H9 (cell line): Measurements from ENCODE around the gene OPTC. TPM values are rescaled to one million over a fixed set of nuclear protein-coding genes. Genes with fewer than 3 reads are reported as not detected.

Experiments
- DNase-seq: peaks from one replicate; pipeline ENCODE4 v3.0.0-alpha.2; 2017
- H2AFZ ChIP-seq: one replicate; pipeline ENCODE4 v1.6.1; 2013; ENCODE audit warnings: mild to moderate bottlenecking, low read length, control low read depth, moderate library complexity
- H2AK5ac ChIP-seq: 2 replicates; pipeline ENCODE4 v1.6.1; 2013; ENCODE audit warnings: low read length, control low read depth, mixed read lengths; ENCODE audit not compliant: insufficient read length
- H2BK120ac ChIP-seq: one replicate; pipeline ENCODE4 v1.6.1; 2013; ENCODE audit warnings: low read depth, mild to moderate bottlenecking, low read length, control low read depth, inconsistent platforms; ENCODE audit not compliant: poor library complexity, severe bottlenecking
- H2BK12ac ChIP-seq: 2 replicates; pipeline ENCODE4 v1.6.1; 2013; ENCODE audit warnings: low read length, control low read depth, mixed read lengths, low read depth; ENCODE audit not compliant: insufficient read length
- H2BK15ac ChIP-seq: 2 replicates; pipeline ENCODE4 v1.6.1; 2013; ENCODE audit warnings: low read depth, low read length, control low read depth
- H2BK20ac ChIP-seq: one replicate; pipeline ENCODE4 v1.6.1; 2013; ENCODE audit warnings: low read depth, mild to moderate bottlenecking, low read length, control low read depth, inconsistent platforms; ENCODE audit not compliant: poor library complexity, severe bottlenecking
- H2BK5ac ChIP-seq: 2 replicates; pipeline ENCODE4 v1.6.1; 2013; ENCODE audit warnings: low read length, control low read depth, mixed read lengths; ENCODE audit not compliant: insufficient read length
- H3K14ac ChIP-seq: 2 replicates; pipeline ENCODE4 v1.6.1; 2013; ENCODE audit warnings: low read length, control low read depth; ENCODE audit not compliant: insufficient read depth
- H3K18ac ChIP-seq: 2 replicates; pipeline ENCODE4 v1.6.1; 2013; ENCODE audit warnings: low read depth, mild to moderate bottlenecking, mixed read lengths, low read length, control low read depth; ENCODE audit not compliant: insufficient read length
- H3K23ac ChIP-seq: 2 replicates; pipeline ENCODE4 v1.6.1; 2013; ENCODE audit warnings: low read length, control low read depth, mixed read lengths, low read depth; ENCODE audit not compliant: insufficient read length
- H3K23me2 ChIP-seq: 2 replicates; pipeline ENCODE4 v1.6.1; 2013; ENCODE audit warnings: low read depth, mild to moderate bottlenecking, mixed read lengths, low read length, control low read depth; ENCODE audit not compliant: insufficient read length, poor library complexity, severe bottlenecking
- H3K27ac ChIP-seq: 2 replicates; pipeline ENCODE4 v1.5.1; 2013; ENCODE audit warnings: low read length, control low read depth, mixed read lengths, low read depth; ENCODE audit not compliant: insufficient read length
- H3K27me3 ChIP-seq: 2 replicates; pipeline ENCODE4 v1.6.1; 2013; ENCODE audit warnings: low read length, control low read depth, inconsistent platforms; ENCODE audit not compliant: insufficient read depth
- H3K4ac ChIP-seq: 2 replicates; pipeline ENCODE4 v1.6.1; 2013; ENCODE audit warnings: low read depth, mild to moderate bottlenecking, control low read depth, inconsistent platforms, low read length, moderate library complexity
- H3K4me1 ChIP-seq: 2 replicates; pipeline ENCODE4 v1.6.1; 2013; ENCODE audit warnings: low read length, control low read depth, inconsistent platforms; ENCODE audit not compliant: insufficient read depth
- H3K4me2 ChIP-seq: 2 replicates; pipeline ENCODE4 v1.6.1; 2013; ENCODE audit warnings: low read length, control low read depth, mixed read lengths; ENCODE audit not compliant: insufficient read length, insufficient read depth
- H3K56ac ChIP-seq: 2 replicates; pipeline ENCODE4 v1.6.1; 2013; ENCODE audit warnings: low read depth, mild to moderate bottlenecking, mixed read lengths, low read length, control low read depth; ENCODE audit not compliant: insufficient read length
- H3K79me1 ChIP-seq: 2 replicates; pipeline ENCODE4 v1.6.1; 2013; ENCODE audit warnings: low read depth, mild to moderate bottlenecking, moderate library complexity, low read length, control low read depth, inconsistent platforms; ENCODE audit not compliant: insufficient read depth, poor library complexity, severe bottlenecking
- H3K79me2 ChIP-seq: 2 replicates; pipeline ENCODE4 v1.6.1; 2013; ENCODE audit warnings: low read length, control low read depth, inconsistent platforms; ENCODE audit not compliant: insufficient read depth
- H3K9ac ChIP-seq: 2 replicates; pipeline ENCODE4 v1.6.1; 2013; ENCODE audit warnings: low read length, control low read depth, mixed read lengths; ENCODE audit not compliant: insufficient read length; ENCODE audit errors: extremely low read depth
- H3K9me3 ChIP-seq: one replicate; pipeline ENCODE4 v1.6.1; 2013; ENCODE audit warnings: low read depth, low read length, inconsistent platforms; ENCODE audit not compliant: control insufficient read depth
- H3T11ph ChIP-seq: one replicate; pipeline ENCODE4 v1.6.1; 2013; ENCODE audit warnings: mild to moderate bottlenecking, low read length, control low read depth, inconsistent platforms
- H4K20me1 ChIP-seq: one replicate; pipeline ENCODE4 v1.6.1; 2013; ENCODE audit not compliant: control insufficient read depth, insufficient read length, insufficient read depth
- H4K5ac ChIP-seq: 2 replicates; pipeline ENCODE4 v1.6.1; 2013; ENCODE audit warnings: low read depth, mild to moderate bottlenecking, mixed read lengths, low read length, control low read depth; ENCODE audit not compliant: insufficient read length
- H4K8ac ChIP-seq: replicated peaks from 2 replicates; pipeline ENCODE4 v1.6.1; 2013; ENCODE audit warnings: low read length, control low read depth, mixed read lengths, low read depth; ENCODE audit not compliant: insufficient read length
- H4K91ac ChIP-seq: 2 replicates; pipeline ENCODE4 v1.6.1; 2013; ENCODE audit warnings: low read depth, mild to moderate bottlenecking, moderate library complexity, mixed read lengths, low read length, control low read depth; ENCODE audit not compliant: insufficient read length
- H3K27ac Mint-ChIP-seq, 3 experiments: 2 replicates in 2 of 3; 3 replicates in 1 of 3; pipeline ENCODE4 v1.8.0; 2020 to 2021; ENCODE audit warnings: mixed read lengths in 3 of 3, mild to moderate bottlenecking in 1 of 3, moderate library complexity in 1 of 3
- H3K27me3 Mint-ChIP-seq: 2 replicates; pipeline ENCODE4 v1.8.0; 2021; ENCODE audit warnings: low read depth, mild to moderate bottlenecking, moderate library complexity, mixed read lengths
- H3K36me3 Mint-ChIP-seq, 3 experiments: 2 replicates in 2 of 3; 3 replicates in 1 of 3; pipeline ENCODE4 v1.8.0; 2020 to 2021; ENCODE audit warnings: low read depth in 3 of 3, mixed read lengths in 3 of 3; ENCODE audit not compliant: insufficient read depth in 1 of 3
- H3K4me1 Mint-ChIP-seq, 2 experiments: 2 replicates each; pipeline ENCODE4 v1.8.0; 2020; ENCODE audit warnings: mixed read lengths in 2 of 2
- H3K4me3 Mint-ChIP-seq, 2 experiments: 2 replicates in 1 of 2; 3 replicates in 1 of 2; pipeline ENCODE4 v1.8.0; 2020 to 2021; ENCODE audit warnings: mild to moderate bottlenecking in 2 of 2, mixed read lengths in 2 of 2, moderate library complexity in 1 of 2
- H3K9me3 Mint-ChIP-seq, 2 experiments: 2 replicates in 1 of 2; 3 replicates in 1 of 2; pipeline ENCODE4 v1.8.0; 2020; ENCODE audit warnings: mild to moderate bottlenecking in 2 of 2, mixed read lengths in 2 of 2, moderate library complexity in 1 of 2
- CTCF ChIP-seq: fragments of 200-600 bp; sonication (generic); conservative IDR thresholded peaks from 3 replicates; pipeline ENCODE4 v1.8.0; 2021; ENCODE audit warnings: antibody characterized with exemption, mild to moderate bottlenecking
- WGBS: extraction: QIAGEN DNeasy Blood & Tissue Kit; methylation state at CpG from one replicate; pipeline ENCODE4 v1.1.7; 2013; ENCODE audit warnings: missing lambda C conversion rate, low lambda C conversion rate, mixed read lengths; ENCODE audit not compliant: insufficient read length; ENCODE audit errors: extremely low coverage; 5-methylcytosine and 5-hydroxymethylcytosine counted together
- total RNA-seq: library from RNA; stranded (reverse); gene quantifications from 2 replicates; pipeline ENCODE4 v1.2.1, GENCODE V29; 2021

The OPTC gene
- total RNA-seq, 1 experiment from 2014 or later: 1.1 TPM

- no peak overlapping the region for H2BK15ac ChIP-seq
- no peak overlapping the region for H3K18ac ChIP-seq
- no peaks in the 10 kb centered on the region for H3K36me3 Mint-ChIP-seq
- H2BK5ac ChIP-seq: no peak overlapping the region
- no peak overlapping the region for H2BK120ac ChIP-seq
- H2AFZ ChIP-seq: no peak overlapping the region
- H3K4me1 ChIP-seq: peaks cover 2% of the 10 kb centered on the region; the same call in 1 of the 2 replicates
- DNase-seq: no peak
- H2AK5ac ChIP-seq: no peak overlapping the region
- no peak overlapping the region for H4K5ac ChIP-seq
- no CpG with 5 or more reads among the region's 3 CpGs for WGBS
- H4K20me1 ChIP-seq: no peaks in the 10 kb centered on the region
- no peak overlapping the region for H3K56ac ChIP-seq
- H3K9me3 ChIP-seq: no peaks in the 10 kb centered on the region
- H3K23ac ChIP-seq: no peak overlapping the region
- no peak overlapping the region for H2BK12ac ChIP-seq
- no peak overlapping the region for H3K4me3 Mint-ChIP-seq
- no peak overlapping the region for H4K8ac ChIP-seq
- H3K4me2 ChIP-seq: no peak overlapping the region
- H3K4ac ChIP-seq: no peak overlapping the region
- no peaks in the 10 kb centered on the region for H3K23me2 ChIP-seq
- no peaks in the 10 kb centered on the region for H3K9me3 Mint-ChIP-seq
- H3T11ph ChIP-seq: no peak overlapping the region
- no peaks in the 10 kb centered on the region for H3K79me1 ChIP-seq
- H4K91ac ChIP-seq: no peak overlapping the region
- no peak overlapping the region for H3K14ac ChIP-seq
- H2BK20ac ChIP-seq: no peak overlapping the region
- H3K27ac ChIP-seq: no peak overlapping the region
- no peaks in the 10 kb centered on the region for H3K27me3 ChIP-seq
- peaks cover 7 to 8% of the 10 kb centered on the region in 2 experiments for H3K4me1 Mint-ChIP-seq
- H3K27ac Mint-ChIP-seq: no peak overlapping the region; a peak in 1 of 7 replicates
- H3K27me3 Mint-ChIP-seq: no peaks in the 10 kb centered on the region; the same call in 1 of the 2 replicates
- no peaks in the 10 kb centered on the region for H3K79me2 ChIP-seq
- TF ChIP-seq CTCF: no peak
- H3K9ac ChIP-seq: no peak overlapping the region
Measured at GRCh38 chr1:203534526-203534925, 40.6 kb downstream of the OPTC start.
